NT2/D1 (cell line): ENCODE measurements around the gene CST6.

Experiments
- DNase-seq: peaks from one replicate; pipeline ENCODE4 v3.0.0-alpha.2; 2011; ENCODE audit warnings: low read depth, low spot score
- H3K27me3 ChIP-seq: 2 replicates; pipeline ENCODE4 v1.6.0; 2011; ENCODE audit warnings: mild to moderate bottlenecking; ENCODE audit not compliant: insufficient read length, insufficient read depth
- H3K36me3 ChIP-seq: 2 replicates; pipeline ENCODE4 v1.6.1; 2011; ENCODE audit warnings: mild to moderate bottlenecking, low read length, mixed read lengths; ENCODE audit not compliant: insufficient read depth, insufficient read length
- H3K4me1 ChIP-seq: 2 replicates; pipeline ENCODE4 v1.5.1; 2011; ENCODE audit not compliant: insufficient read depth, insufficient read length
- H3K4me3 ChIP-seq: 2 replicates; pipeline ENCODE4 v1.5.1; 2011; ENCODE audit warnings: low read depth; ENCODE audit not compliant: insufficient read length
- H3K9ac ChIP-seq: 2 replicates; pipeline ENCODE4 v1.6.0; 2011; ENCODE audit warnings: low read depth; ENCODE audit not compliant: insufficient read length
- H3K9me3 ChIP-seq: 2 replicates; pipeline ENCODE4 v1.5.1; 2011; ENCODE audit warnings: mild to moderate bottlenecking, low read length; ENCODE audit not compliant: insufficient read depth
- SUZ12 ChIP-seq: IDR thresholded peaks from 2 replicates; pipeline ENCODE4 v1.6.1; 2011; ENCODE audit not compliant: insufficient read length, insufficient read depth; ENCODE audit errors: extremely low read depth
- YY1 ChIP-seq: IDR thresholded peaks from 2 replicates; pipeline ENCODE4 v1.6.1; 2011; ENCODE audit not compliant: insufficient read length, insufficient read depth
- ZNF274 ChIP-seq: IDR thresholded peaks from 2 replicates; pipeline ENCODE4 v1.6.1; 2011; ENCODE audit warnings: mild to moderate bottlenecking, low read depth, low read length

CST6 gene

GRCh38 chr11:66059966-66060680 lies 48.3 kb downstream of the CST6 start:
- peaks cover 95% of the 10 kb centered on the region for H3K36me3 ChIP-seq
- H3K4me3 ChIP-seq, result no peak overlapping the region
- H3K9ac ChIP-seq, result no peak overlapping the region
- no peaks in the 10 kb centered on the region for H3K9me3 ChIP-seq
- no peaks in the 10 kb centered on the region for H3K4me1 ChIP-seq
- H3K27me3 ChIP-seq, result no peaks in the 10 kb centered on the region
- DNase-seq, result no peak
- TF ChIP-seq SUZ12, result no peak
- TF ChIP-seq ZNF274, result no peak
- TF ChIP-seq YY1, result no peak

GRCh38 chr11:66061268-66061667 lies 49.5 kb downstream of the CST6 start:
- Histone ChIP-seq H3K36me3 (peaks cover 95% of the 10 kb centered on the region), H3K9ac (no peak overlapping the region), H3K4me3 (no peak overlapping the region), H3K4me1 (no peaks in the 10 kb centered on the region), H3K27me3 (no peaks in the 10 kb centered on the region), H3K9me3 (no peaks in the 10 kb centered on the region)
- TF ChIP-seq YY1 (no peak), ZNF274 (no peak), SUZ12 (no peak)
- no peak for DNase-seq

GRCh38 chr11:66062408-66062807 lies 50.6 kb downstream of the CST6 start:
- Histone ChIP-seq H3K9ac (no peak overlapping the region), H3K36me3 (peaks cover 95% of the 10 kb centered on the region), H3K4me1 (no peaks in the 10 kb centered on the region), H3K27me3 (no peaks in the 10 kb centered on the region), H3K9me3 (no peaks in the 10 kb centered on the region), H3K4me3 (no peak overlapping the region)
- TF ChIP-seq YY1 (no peak), SUZ12 (no peak), ZNF274 (no peak)
- no peak for DNase-seq
